GM18519 (cell line): Measurements from ENCODE around the gene FCN1.

Source experiments
- ATAC-seq: cut with Tn5 transposase; IDR thresholded peaks from one replicate; pipeline ENCODE4 v1.9.1; 2021; ENCODE audit warnings: mild to moderate bottlenecking, moderate library complexity; ENCODE audit not compliant: unreplicated experiment, low FRiP score

Gene FCN1

DNA sequence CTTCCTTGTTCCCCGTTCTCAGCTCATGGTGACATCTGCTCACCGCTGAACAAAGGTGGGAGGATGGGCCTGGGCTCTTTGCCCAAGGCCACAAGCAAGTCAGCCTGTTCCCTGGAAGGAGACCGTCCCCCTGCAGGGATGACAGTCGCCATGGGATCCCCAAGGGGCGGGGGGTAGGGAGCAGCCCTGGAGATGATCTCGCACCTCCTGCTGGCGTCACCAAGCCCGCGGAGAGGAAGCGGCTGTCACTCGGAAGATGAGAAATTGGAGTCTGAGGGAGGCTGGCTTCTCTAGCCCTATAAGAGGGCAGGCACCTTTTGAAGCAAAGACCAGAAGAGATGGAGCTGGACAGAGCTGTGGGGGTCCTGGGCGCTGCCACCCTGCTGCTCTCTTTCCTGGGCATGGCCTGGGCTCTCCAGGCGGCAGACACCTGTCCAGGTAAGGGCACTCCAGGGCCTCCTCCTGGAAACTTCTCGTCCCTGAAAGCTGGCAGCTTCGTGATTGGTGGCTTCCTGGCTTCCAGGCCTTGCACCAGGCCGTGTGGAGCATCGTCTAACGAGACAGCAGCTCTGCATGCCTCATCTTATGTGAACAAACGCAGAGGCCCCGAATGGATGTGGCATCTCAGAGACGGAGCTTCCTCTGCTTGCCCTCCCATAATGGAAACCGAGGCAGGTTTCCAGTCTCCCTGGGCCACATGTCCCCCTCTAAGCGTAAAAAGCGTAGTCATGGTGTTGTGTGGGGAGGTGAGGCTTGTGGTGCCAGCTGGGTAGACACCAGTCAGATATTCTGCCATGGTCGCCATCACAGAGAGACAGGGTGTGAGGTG lies 37.0 kb downstream of the FCN1 start, which contains the start of gene FCN2:
Gene FCN2 (plus strand): TSS at position 327 of the 829 bp plus-strand sequence. CDS start 12 bp downstream, at position 339.
- ATAC-seq, result no peak

DNA sequence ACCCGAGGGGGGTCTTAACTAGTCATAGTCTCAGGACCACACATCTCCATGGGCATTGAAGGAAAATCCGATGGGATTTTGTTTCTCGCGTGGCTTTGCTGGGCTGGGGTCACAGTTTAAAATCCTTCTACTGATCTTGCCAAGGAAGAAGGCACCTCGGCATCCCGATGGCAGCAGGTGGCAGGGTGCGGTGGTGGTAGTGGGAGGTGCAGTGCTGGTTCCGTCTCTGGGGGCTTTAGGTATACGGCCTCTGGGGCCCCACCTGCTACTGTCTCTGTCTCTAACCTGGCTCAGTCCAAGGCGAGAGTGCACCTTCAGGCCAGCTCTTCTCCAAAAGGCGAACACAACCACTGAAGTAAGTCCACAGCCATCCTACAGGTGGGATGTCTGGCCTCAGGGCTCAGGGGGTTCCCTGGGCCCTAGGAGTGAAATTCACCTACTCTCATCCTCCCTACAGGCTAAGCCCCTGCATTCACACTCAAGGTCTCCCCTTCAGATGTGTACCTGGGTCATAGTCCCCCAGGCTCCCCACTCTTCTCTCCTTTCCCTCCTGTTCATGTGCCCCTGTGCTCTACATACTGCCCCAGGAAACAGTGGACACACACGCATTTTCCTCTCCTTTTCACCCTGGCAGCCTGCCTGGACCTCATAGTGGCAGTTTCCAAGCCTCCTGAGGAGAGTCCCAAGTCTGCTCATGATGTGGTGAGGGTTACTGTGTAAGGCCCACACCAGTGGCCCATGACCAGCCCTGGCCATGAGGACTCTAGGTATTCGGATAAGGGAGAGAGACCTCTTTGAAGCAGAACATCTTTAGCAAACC lies 37.8 kb downstream of the FCN1 start:
- ATAC-seq, result no peak

DNA sequence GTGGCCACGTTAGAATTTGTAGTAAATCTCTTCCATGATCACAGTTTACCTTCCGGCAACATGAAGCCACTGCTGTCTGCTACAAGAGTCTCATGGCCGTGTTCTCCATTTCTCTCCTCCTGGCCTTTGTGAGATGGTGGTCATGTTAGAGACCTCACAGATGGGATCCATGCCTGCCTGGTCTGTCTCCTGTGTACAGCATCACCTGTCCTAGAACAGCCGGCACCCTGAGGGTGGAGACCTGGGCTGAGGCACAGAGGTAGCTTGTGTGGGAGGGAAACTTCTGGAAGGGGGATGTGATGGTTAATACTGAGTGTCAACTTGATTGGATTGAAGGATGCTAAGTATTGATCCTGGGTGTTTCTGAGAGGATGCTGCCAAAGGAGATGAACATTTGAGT lies 40.2 kb downstream of the FCN1 start:
- ATAC-seq, result no peak

DNA sequence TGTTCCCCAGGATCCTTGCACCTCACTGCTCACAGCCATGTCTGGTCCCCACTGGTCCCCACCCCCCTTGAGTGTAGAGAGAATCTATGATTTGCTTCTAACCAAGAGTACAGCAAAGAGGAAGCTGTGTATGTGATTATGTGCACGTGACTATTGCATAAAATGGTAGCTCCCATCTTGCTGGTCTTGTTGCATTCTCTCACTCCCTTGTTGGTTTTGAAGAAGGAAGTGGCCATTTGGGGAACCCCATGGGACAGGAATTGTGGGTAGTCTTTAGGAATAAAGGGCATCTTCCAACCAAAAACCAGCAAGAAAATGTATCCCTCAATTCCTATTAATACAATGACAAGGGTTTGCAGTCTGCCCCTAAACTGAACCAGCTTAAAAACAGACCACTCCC lies 42.3 kb downstream of the FCN1 start:
- no peak for ATAC-seq

- no peak for ATAC-seq
Observed at GRCh38 chr9:134872482-134873231, 45.1 kb downstream of the FCN1 start.

DNA sequence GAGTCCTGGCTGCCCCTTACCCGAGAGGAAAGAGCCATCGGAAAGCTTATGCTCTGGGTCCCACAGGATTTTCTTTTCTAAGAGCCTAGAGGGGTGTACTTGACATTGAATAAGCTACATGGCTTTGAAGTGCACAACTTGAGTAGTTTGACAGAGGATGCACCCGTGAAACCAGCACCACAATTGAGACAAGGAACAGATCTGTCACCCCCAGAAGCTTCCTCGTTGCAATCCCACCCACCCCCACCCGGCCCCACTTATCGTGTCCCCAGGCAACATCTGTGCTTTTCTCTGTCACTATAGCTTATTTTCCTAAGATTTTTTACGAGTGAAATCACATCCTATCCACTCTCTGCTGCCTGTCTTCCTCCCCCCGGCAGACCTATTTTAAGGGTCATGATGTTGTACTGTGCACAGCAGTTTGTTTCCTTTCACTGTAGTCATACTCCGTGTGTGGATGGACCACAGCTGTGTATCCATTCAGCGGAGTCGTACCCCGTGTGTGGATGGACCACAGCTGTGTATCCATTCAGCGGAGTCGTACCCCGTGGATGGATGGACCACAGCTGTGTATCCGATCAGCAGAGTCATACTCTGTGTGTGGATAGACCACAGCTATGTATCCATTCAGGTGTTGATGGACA lies 45.9 kb downstream of the FCN1 start:
- no peak for ATAC-seq

DNA sequence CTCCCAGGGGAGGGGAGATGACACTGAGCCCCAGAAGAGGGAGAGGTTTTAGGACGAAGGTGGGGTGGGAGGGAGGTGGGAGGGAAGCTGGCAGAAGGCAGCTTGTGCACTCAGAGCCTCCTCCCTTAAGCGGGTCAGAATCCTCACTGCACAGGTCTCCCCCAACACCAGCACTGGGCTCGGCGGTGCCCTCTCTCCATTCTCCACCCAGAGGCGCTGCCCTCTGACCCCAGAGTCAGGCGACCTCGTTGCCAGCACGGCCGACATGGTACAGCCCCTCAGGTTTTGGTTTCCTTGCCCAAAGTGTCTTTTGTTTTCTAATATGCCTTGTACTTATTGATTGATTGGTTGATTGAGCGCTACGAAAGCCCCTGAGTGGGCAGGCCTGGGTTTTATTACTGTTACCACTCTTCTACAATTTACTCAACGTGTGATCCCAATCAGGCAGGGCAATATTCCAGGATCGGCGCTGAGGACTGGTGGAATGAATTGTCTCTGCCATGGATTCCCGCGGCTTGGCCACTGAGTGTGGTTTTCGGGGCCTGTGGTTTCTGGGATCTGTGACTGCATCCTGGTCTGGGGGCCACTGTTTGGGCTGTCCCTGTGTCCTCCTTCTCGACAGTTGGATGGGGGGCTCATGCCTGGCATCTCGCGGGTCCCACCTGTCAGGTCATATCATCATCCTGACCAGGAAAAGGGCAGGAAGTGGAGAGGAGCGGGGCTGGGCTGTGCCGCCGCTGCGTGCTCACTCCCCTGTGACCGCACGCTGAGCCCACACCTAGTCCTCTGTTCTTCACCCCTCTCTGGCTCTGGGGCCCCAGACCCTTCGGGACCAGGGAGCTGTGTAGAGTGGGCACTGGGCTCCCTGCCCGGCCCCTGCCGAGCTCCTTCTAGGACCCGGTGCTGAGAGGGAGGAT lies 46.7 kb downstream of the FCN1 start:
- no peak for ATAC-seq

GRCh38 chr9:134870301-134870694 lies 47.4 kb downstream of the FCN1 start:
- no peak for ATAC-seq

DNA sequence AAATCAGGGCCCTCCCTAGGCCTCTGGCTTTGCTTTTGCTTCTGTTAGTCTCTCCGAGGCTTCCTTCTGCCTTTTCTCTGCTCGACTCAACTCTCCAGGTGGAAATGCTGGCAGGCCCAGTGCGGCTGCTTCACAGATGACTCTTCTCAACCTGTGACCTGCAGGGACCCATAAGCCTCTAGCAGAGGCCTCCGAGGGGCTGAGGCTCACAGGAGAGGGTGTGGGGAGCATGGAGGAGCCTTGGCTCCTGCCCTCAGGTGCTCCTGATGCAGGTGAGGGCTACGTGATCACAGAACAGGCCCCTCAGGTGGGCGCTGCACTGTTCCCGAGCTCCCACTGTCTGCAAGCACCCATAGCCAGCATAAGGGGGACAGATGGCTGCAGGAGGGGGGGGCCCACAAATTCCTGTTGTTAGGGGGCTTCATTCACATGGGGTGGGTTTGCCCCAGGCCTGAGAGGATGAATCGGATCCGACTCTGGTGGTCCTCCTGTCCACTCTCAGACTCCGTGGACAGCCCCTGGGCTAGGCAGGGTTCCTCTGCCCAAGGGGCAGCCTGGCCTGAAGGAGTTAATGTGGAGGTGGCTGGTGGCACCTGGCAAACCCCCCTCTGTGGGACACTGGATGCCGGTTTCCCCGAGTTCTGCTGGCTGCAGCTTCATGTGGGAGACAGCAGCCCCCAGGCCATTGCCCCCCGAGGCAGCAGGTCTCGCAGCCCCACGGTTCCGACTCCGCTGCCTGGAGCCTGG lies 48.0 kb downstream of the FCN1 start:
- ATAC-seq, result no peak

GRCh38 chr9:134868751-134869553 lies 48.8 kb downstream of the FCN1 start:
- ATAC-seq, result no peak

DNA sequence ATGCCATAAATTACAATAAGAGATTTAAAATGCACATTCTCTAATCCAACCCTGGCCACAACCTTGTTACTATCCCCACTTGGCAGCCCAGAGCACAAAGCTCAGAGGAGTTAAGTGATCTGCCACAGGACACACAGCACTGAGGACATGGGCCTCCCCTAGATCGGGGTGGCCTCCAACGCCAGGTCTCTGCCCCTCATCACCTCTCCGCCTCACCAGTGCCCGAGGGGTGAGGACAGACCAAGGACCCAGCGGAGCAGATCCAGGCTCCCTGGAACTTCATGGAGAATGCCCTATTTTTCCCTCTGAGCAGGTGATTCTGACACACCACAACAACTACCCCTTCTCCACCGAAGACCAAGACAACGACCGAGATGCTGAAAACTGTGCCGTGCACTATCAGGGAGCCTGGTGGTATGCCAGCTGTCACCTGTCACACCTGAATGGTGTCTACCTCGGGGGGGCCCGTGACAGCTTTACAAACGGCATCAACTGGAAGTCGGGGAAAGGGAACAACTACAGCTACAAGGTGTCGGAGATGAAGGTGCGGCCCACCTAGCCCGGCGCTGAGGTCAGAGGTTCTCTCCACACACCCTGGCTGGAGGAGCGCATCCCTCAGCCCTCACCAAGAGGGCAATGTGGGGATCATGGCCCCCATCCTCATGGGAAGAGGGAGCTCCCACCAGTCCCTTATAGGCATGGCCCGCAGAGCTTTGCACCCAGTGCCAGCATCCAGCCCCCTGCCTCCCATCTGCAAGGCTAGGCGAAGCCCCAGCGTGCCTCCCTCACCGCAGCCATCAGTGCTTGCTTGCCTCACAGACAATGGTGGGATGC lies 49.6 kb downstream of the FCN1 start:
- ATAC-seq, result no peak

DNA sequence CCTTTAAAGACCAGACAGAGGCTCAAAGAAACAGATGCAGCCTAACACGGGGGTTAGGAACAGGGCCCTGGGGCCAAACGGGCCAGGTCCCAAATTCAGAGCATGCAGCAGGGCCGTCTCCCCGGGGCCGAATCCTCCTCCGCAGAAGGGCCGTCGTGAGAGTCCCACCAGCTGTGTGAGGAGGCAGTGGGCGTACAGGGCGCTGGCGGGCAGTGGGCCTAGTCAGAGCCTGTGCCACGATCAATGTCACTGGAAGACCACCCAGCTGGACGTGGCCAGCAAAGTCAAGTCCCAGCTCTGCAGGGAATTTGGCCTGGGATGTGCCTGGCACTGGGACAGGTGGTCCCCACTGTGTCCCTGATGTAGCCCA lies 52.9 kb downstream of the FCN1 start:
- ATAC-seq, result no peak

GRCh38 chr9:134863941-134864820 lies 53.5 kb downstream of the FCN1 start:
- no peak for ATAC-seq

DNA sequence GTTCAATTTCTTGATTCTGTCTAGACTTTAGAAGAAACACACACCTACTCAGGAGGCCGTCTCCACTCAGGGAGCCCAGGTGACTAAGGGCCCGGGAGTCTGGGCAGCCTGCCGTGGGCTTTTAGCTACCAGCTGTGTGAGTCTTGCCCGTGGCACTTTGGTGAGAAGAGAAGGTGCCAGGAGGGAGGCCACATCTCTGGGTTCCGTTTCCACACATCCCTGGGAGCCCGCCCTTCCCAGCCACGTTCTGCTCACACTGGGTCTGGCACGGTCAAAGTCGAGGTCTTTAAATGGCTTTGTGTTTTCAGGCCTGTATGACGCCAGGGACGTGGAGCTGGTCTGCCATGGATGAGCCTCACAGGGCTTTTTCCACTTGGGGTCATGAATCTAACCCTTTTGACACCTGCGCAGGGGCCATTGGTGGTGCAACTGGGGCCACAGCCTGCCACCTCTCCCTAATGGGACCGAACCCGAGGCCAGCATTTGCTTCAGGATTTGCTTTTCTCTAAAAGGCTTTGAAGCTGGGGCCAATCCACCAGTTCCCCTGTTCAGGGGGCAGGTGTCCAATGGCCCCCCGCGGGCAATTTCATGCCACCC lies 54.3 kb downstream of the FCN1 start:
- no peak for ATAC-seq

DNA sequence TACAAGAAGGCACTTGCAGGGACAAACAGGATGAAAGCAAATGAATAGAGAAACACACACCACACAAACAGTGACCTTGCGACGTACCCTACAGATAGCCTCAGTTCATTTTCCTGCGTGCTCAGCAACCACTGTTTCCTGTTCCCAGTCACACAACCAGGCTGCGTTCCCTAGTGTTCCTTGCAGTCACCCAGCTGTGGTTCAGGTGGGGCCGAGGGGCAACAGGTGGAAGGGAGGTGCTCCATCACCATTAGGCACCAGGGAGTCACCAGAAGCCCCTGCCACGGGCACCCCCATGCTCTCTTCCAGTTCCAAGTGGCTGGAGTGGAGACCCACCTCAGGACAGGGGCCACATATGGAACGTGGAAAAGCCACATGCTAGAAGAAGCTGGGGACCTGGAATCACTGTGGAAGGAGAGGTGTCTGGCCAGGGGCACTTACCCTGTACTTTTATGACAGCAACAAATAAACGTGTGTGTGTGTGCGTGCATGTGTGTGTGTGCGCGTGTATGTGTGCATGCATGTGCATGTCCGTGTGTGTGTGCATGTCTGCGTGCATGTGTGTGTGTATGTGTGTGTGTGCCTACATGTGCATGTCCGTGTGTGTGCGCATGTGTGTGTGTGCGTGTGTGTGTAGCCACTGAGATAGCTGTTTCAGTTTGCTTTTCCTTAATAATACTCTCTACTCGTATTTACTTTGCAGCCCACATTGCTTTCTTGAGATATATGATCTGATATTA lies 55.9 kb downstream of the FCN1 start:
- ATAC-seq, result no peak
